Liver (tissue), 3 donors: ENCODE results near the gene TBL1X.

Source experiments
- CTCF ChIP-seq: fragments of 150-350 bp; IDR thresholded peaks from 2 replicates; pipeline ENCODE4 v1.5.1; 2017; ENCODE audit warnings: improper control_type of control experiment, low read depth, low read length; ENCODE audit not compliant: missing input control
- EGR1 ChIP-seq, 2 donors: IDR thresholded peaks; 2 replicates each; pipeline ENCODE4 v1.6.1; 2016 to 2018; ENCODE audit warnings: antibody characterized with exemption in 2 of 2, low read depth in 2 of 2
- JUND ChIP-seq, 2 donors: IDR thresholded peaks; 2 replicates each; pipeline ENCODE4 v1.6.1; 2016; ENCODE audit warnings: antibody characterized with exemption in 2 of 2
- RAD21 ChIP-seq, 2 donors: IDR thresholded peaks; 2 replicates each; pipeline ENCODE4 v1.6.1; 2016; ENCODE audit warnings: antibody characterized with exemption in 2 of 2, mild to moderate bottlenecking in 2 of 2
- REST ChIP-seq: IDR thresholded peaks from 2 replicates; pipeline ENCODE4 v1.6.1; 2016; ENCODE audit warnings: antibody characterized with exemption, mild to moderate bottlenecking
- RXRA ChIP-seq, 2 donors: IDR thresholded peaks; 2 replicates each; pipeline ENCODE4 v1.6.1; 2017 to 2018; ENCODE audit warnings: antibody characterized with exemption in 2 of 2, mild to moderate bottlenecking in 1 of 2
- TAF1 ChIP-seq: conservative IDR thresholded peaks from 2 replicates; pipeline ENCODE4 v1.6.1; 2016; ENCODE audit warnings: antibody characterized with exemption, mild to moderate bottlenecking
- YY1 ChIP-seq: IDR thresholded peaks from 2 replicates; pipeline ENCODE4 v1.6.1; 2016; ENCODE audit warnings: antibody characterized with exemption, mild to moderate bottlenecking
- ZBTB33 ChIP-seq: IDR thresholded peaks from 2 replicates; pipeline ENCODE4 v1.6.1; 2016; ENCODE audit warnings: antibody characterized with exemption
- TF ChIP-seq, protein P1 (sequence below): IDR thresholded peaks from 2 replicates; pipeline ENCODE4 v1.6.1; 2016; ENCODE audit warnings: antibody characterized with exemption
- donor health status: healthy.
- donor health status: healthy.

- TF ChIP-seq CTCF = no peak
- TF ChIP-seq RAD21 (IDR thresholded peaks at IDR 0.05) = no peak
- TF ChIP-seq REST = no peak
- no peak for TF ChIP-seq TAF1
- no peak for TF ChIP-seq JUND (IDR thresholded peaks at IDR 0.05)
- TF ChIP-seq, protein P1, sequence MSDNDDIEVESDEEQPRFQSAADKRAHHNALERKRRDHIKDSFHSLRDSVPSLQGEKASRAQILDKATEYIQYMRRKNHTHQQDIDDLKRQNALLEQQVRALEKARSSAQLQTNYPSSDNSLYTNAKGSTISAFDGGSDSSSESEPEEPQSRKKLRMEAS = no peak
- no peak for TF ChIP-seq ZBTB33
- no peak for TF ChIP-seq EGR1 (IDR thresholded peaks at IDR 0.05; ENCODE audit: low read depth in 2 of 2)
- TF ChIP-seq YY1 = no peak
- TF ChIP-seq RXRA (IDR thresholded peaks at IDR 0.05) = no peak
These were observed 1.9 kb downstream of the TBL1X start for GRCh38 chrX:9466736-9467135.
